IMR-90 (cell line): ENCODE results near the gene SAT2. TPM values are rescaled to one million over a fixed set of nuclear protein-coding genes. Genes with fewer than 3 reads are reported as not detected.

Experiments
- BHLHE40 ChIP-seq: fragments of 150-350 bp; IDR thresholded peaks from 2 replicates; pipeline ENCODE4 v1.6.1; 2016; ENCODE audit warnings: mild to moderate bottlenecking, low read depth, low read length
- ELK1 ChIP-seq: fragments of 150-350 bp; IDR thresholded peaks from 2 replicates; pipeline ENCODE4 v1.6.1; 2016; ENCODE audit warnings: low read depth, mild to moderate bottlenecking, low read length, moderate library complexity, borderline replicate concordance
- MAFK ChIP-seq: IDR thresholded peaks from 2 replicates; pipeline ENCODE4 v1.6.1; 2012; ENCODE audit warnings: low read depth, low read length, improper control_type of control experiment
- polyA plus RNA-seq, 3 experiments: library from polyadenylated mRNA; depleted of rRNA; stranded (reverse); fragments of >200 nt; gene quantifications; 2 replicates each; pipeline ENCODE4 v1.2.3, GENCODE V29; 2012; ENCODE audit warnings: low replicate concordance in 1 of 3
- total RNA-seq: library from RNA; depleted of rRNA; stranded (reverse); fragments of >200 nt; gene quantifications from 2 replicates; pipeline ENCODE4 v1.2.3, GENCODE V29; 2012

Gene SAT2
- total and polyA plus RNA-seq, 2 of the 4 experiments (the other 2 are of a cell fraction): 20.4 to 45.9 TPM

GRCh38 chr17:7580604-7581575 is 46.7 kb downstream of the SAT2 start (continued):
- no peak for TF ChIP-seq ELK1
- TF ChIP-seq MAFK: no peak
- no peak for TF ChIP-seq BHLHE40
